HL-60 (cell line): ENCODE measurements around the gene CCNI2.

ENCODE experiments used
- CTCF ChIP-seq: IDR thresholded peaks from one replicate; pipeline ENCODE4 v1.5.1; 2011; ENCODE audit warnings: low read length, control low read depth, inconsistent platforms; ENCODE audit not compliant: insufficient read depth
- GABPA ChIP-seq: IDR thresholded peaks from 2 replicates; pipeline ENCODE4 v1.6.1; 2012; ENCODE audit warnings: low read depth
- POLR2AphosphoS5 ChIP-seq: IDR thresholded peaks from 2 replicates; pipeline ENCODE4 v1.6.1; 2012; ENCODE audit warnings: low read depth
- REST ChIP-seq: IDR thresholded peaks from 2 replicates; pipeline ENCODE4 v1.6.1; 2012; ENCODE audit warnings: low read depth; ENCODE audit not compliant: insufficient replicate concordance

- TF ChIP-seq CTCF, result no peak
- TF ChIP-seq POLR2AphosphoS5, result no peak
- no peak for TF ChIP-seq REST
- TF ChIP-seq GABPA, result no peak
Observed at GRCh38 chr5:132762246-132763000, 15.2 kb downstream of the CCNI2 start.
